GM18520 (cell line): Measurements from ENCODE around the gene DSCAML1.

Experiments used
- ATAC-seq: cut with Tn5 transposase; IDR thresholded peaks from one replicate; pipeline ENCODE4 v1.9.1; 2021; ENCODE audit not compliant: unreplicated experiment

Gene DSCAML1

DNA sequence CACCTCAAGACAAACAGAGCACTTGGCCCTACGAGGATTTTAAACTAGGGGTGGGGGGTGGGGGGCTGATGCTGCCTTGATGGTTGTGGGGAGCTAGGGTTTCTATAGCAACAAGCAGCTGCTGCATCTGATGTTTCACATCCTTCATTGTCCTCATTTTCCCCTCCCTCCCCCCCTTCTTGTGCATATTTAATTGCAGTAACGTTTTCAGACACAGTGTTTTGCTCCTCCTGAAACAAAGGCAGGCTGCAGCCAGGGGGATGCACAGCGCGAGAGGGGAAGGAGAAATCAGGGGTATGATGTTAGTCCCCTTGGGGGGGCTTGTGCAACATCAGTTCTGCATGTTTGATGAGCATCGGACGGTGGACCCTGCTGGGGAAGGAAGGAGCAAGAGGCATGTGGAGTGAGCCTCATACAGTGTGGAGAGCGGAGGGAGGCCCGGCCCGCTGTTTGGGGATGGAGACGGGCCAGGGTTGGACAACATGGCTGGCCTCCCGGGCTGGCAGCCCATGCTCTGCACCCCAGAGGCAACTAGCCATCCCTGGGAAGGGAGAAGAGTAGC lies 261.1 kb downstream of the DSCAML1 start:
- ATAC-seq: no peak

DNA sequence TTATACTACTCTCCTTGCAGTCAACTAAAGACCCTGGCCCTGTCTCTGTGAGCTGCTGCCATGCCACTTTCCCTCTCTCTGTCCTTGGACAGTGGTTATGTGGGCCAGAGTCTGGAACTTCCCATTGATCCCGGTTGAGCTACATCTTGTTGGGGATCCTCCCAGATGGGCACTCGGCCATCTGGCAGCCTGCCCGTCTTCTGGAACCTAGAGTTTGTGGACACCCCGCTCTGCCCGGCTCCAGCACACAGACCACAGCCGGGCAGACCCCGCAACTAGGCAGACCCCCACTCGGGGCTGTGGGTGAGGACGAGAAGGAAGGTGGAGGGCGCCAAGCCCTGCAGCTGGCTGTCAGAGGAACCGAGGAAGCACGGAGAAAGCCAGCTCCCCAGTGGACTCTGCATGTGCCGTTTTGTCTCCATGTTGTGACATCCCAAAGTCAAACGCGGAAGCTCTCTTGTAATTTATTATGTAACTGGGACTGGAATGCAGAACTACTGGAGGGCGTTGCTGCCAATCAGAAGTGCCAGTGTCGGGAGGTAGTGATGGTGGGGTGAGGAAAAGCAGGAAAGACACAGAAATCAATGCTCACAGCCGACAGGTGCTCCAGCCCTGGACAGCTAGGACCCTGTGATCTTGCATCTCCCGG lies 261.7 kb downstream of the DSCAML1 start:
- no peak for ATAC-seq

- ATAC-seq: no peak
Observed at GRCh38 chr11:117532568-117532967, 264.4 kb downstream of the DSCAML1 start.

DNA sequence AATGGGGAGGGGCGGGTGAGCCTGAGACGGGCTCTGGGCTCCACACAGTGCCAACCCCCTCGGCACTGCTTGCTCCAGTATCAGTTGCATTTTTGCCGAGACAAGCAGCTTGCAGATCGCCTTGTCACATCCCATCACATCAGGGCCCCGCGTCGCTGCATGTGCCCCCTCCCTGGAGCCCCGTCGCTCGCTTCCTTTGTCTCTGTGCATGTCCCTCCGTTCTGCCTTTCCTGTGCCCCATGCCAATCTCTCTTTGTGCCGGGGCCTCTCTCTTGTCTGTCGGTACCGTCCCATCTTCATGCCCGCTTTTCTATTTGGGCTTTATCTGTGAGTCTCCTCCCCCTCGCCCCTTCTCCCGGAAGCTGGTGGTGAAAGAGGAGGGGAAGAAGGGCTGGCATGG lies 267.2 kb downstream of the DSCAML1 start:
- ATAC-seq: no peak

GRCh38 chr11:117528097-117528721 lies 268.8 kb downstream of the DSCAML1 start:
- ATAC-seq: no peak

DNA sequence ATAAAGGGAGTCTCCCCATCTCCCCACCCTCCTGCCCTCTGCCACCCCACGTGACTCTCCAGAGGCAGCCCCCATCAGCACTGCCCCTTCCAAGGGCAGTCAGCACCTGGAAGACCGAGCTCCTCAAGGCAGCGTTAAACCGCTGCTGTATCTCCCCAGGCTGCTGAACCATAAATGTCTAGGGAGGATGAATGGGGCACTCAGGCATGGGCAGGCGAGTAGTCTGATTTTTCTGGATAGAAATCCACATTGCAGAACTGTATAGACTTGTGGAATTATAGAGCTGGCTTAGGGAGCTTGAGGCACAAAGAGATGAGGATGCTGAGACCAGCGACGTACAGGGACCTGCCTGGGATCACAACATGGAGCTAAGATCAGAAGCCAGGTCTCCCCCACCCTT lies 269.7 kb downstream of the DSCAML1 start:
- ATAC-seq: no peak

DNA sequence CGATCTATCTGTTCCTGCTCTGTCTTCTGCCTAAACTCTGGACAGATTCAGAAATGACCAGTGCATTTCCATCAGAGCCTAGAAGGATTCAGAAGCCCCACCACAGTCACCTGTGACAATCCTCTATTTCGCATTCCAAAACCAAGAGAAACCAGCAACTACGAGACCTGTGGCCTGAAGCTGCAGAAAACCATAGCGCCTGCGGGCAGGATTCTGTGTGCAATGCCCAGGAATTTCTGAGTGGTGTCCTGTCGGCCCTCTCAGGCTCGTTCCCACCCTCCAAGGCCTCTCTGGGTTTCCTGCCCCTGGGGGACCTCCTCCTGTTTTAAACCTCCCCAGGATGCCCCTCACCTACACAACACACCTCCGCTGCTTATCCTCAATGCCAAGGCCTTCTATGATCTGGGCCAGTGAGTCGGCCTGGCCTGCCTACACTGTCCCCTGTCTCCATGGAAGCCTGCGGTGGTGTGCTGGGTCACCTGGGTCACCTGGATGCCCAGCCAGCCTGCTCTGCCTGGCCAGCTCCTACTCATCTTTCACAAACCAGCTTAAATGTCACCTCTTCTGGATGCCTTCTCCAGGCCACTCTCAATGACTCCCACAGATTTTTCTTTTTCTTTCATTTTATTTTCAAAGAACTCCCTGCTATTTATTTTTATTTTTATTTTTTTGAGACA lies 271.0 kb downstream of the DSCAML1 start:
- ATAC-seq: no peak

DNA sequence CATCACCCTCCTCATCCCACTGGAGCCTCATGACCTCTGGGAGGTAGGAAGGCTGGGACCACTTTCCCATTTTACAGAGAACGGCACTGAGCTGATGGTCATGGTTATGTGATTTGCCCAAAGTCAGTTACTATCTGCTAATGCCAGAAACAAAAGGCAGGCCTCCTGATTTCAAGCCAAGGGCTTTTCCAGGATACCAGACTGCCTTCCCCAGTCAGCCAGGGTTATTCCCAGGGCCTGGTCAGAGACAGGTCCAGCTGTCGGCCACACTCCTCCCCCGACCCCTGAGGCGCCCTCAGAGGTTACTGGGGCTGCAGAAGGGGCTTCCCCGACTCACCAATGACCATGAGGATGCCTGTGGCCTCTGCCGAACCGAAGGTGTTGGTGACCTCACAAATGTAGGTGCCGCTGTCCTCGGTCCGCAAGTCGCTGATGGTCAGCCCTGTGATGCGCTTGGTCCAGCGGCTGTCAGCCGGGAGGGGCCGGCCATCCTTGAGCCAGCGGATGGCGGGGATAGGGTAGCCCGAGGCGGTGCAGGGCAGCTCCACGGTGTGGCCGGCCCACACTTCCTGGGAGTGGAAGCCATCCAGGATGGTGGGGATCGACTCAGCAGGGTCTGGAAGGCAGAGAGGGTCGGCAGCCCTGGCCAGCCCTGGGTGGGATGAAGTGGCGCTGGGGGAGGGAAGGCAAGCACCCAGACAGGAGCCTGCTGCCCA lies 272.4 kb downstream of the DSCAML1 start:
- no peak for ATAC-seq

- no peak for ATAC-seq
Observed at GRCh38 chr11:117523680-117524079, 273.3 kb downstream of the DSCAML1 start.

DNA sequence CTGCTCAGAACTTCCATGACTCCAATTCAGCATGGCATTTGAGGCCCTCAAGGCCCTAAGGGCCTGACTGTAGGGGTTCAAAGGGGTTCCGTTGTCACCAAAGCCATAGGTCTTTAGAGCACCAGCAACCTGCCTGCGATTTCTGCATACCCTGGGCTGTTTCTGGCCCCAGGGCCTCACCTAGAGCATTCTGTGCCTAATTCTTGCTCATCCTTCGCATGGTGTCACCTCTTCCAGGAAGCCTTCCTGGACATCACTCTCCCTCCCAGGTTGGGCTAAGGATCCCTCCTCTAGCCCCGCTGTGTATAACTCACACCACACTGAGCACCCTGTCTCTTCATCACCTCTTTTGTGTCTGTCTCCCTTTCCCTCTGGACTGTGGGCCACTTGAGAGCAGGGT lies 275.0 kb downstream of the DSCAML1 start:
- ATAC-seq: no peak

- ATAC-seq: no peak
Observed at GRCh38 chr11:117520966-117521365, 276.1 kb downstream of the DSCAML1 start.

GRCh38 chr11:117520201-117520600 lies 276.8 kb downstream of the DSCAML1 start:
- ATAC-seq: no peak

- no peak for ATAC-seq
Observed at GRCh38 chr11:117519590-117519989, 277.4 kb downstream of the DSCAML1 start.

DNA sequence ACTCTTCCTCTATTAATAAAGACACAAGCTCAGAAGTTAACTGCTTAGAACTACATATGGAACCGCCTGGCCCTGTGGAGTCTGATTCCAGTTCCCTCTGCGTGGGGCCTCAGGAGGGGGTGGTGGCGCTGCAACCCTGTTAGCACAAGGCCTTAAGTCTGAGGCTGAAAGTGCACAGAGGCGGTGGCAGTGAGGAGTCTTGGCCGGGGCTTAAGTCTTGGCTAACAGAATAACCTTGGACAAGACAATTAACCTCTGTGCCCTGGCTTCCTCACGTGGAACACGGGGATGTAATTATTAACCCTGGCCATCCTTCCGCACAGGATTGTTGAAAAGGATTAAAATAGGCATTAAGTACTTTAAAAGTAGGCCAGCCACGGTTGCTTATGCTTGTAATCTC lies 277.8 kb downstream of the DSCAML1 start:
- no peak for ATAC-seq

- no peak for ATAC-seq
Observed at GRCh38 chr11:117518455-117518854, 278.6 kb downstream of the DSCAML1 start.

GRCh38 chr11:117517097-117517496 lies 279.9 kb downstream of the DSCAML1 start:
- no peak for ATAC-seq

DNA sequence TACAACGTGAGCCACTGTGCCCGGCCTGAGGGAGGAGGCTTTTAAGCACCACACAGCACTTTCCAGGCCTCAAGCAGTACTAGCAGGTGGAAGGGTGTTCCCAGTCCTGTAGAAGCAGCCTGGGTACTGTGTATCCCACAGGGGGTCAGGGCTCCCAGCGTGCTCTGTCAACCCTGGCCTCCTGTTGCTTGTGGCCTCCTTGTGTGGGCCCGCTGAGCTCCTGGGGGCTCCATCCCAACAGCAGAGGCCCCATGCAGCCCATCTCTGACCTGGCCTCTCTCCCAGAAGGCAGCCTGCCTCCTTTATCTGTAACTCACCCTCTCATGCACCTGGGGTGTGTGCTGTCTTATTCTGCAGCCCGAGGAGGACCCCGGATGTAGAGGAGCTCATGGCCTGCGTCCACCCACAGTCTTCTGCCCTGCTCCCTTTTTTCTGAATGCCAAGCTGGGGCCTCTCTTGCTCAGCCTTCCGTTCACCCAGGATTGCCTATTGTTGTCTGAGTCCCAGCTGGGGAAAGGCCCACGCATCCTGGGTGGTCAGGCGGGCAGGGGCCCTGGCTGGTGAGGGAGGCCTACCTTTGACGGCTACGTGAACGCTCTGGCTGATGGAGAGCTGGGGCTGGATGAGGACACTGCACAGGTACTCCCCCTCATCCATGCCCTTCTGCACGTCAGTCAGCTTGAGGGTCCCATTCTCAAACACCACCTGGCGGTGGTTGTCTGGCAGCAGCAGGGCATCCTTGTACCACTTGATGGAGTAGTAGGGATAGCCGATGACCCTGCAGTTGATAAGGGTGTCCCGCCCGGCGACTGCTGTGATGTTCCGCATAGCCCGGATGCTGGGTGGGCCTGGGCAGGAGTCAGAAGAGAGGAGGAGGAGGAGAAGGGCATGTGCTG lies 280.9 kb downstream of the DSCAML1 start:
- no peak for ATAC-seq

GRCh38 chr11:117514256-117514655 lies 282.8 kb downstream of the DSCAML1 start:
- ATAC-seq: no peak

GRCh38 chr11:117513666-117514065 lies 283.4 kb downstream of the DSCAML1 start:
- no peak for ATAC-seq

- ATAC-seq: no peak
Observed at GRCh38 chr11:117511931-117512539, 285.0 kb downstream of the DSCAML1 start.
